T-helper 2 cell treated with Interferon-gamma antibody and Interleukin-4, amounts not matched to agents 5 μg/mL and 100 μg/mL, for 36 hours (primary cell): ENCODE results near the gene CHRNA4.

ENCODE experiments used
- DNase-seq: peaks from one replicate; pipeline ENCODE4 v3.0.0; 2021; ENCODE audit warnings: low spot score
- H3K27ac Mint-ChIP-seq: one replicate; pipeline ENCODE4 v1.8.0; 2021; ENCODE audit warnings: mild to moderate bottlenecking, mixed read lengths
- H3K27me3 Mint-ChIP-seq: one replicate; pipeline ENCODE4 v1.8.0; 2021; ENCODE audit warnings: low read depth, mixed read lengths
- H3K36me3 Mint-ChIP-seq: one replicate; pipeline ENCODE4 v1.8.0; 2021; ENCODE audit warnings: low read depth, mixed read lengths
- H3K4me1 Mint-ChIP-seq: one replicate; pipeline ENCODE4 v1.8.0; 2021; ENCODE audit warnings: low read depth, mixed read lengths
- H3K4me3 Mint-ChIP-seq: one replicate; pipeline ENCODE4 v1.8.0; 2022; ENCODE audit warnings: mild to moderate bottlenecking, moderate library complexity, mixed read lengths
- H3K9me3 Mint-ChIP-seq: one replicate; pipeline ENCODE4 v1.8.0; 2021; ENCODE audit warnings: mixed read lengths

CHRNA4 gene

GRCh38 chr20:63318391-63319163 lies 42.6 kb downstream of the CHRNA4 start:
- H3K4me3 Mint-ChIP-seq = no peak overlapping the region
- no peaks in the 10 kb centered on the region for H3K36me3 Mint-ChIP-seq
- DNase-seq = no peak
- no peak overlapping the region for H3K27ac Mint-ChIP-seq
- H3K4me1 Mint-ChIP-seq = no peaks in the 10 kb centered on the region
- H3K9me3 Mint-ChIP-seq = no peaks in the 10 kb centered on the region
- no peaks in the 10 kb centered on the region for H3K27me3 Mint-ChIP-seq

- Mint-ChIP-seq H3K36me3 (no peaks in the 10 kb centered on the region), H3K4me1 (no peaks in the 10 kb centered on the region), H3K27ac (no peak overlapping the region), H3K27me3 (no peaks in the 10 kb centered on the region), H3K9me3 (no peaks in the 10 kb centered on the region), H3K4me3 (no peak overlapping the region)
- DNase-seq = no peak
Measured at GRCh38 chr20:63317601-63318291, 43.4 kb downstream of the CHRNA4 start.

GRCh38 chr20:63317061-63317460 lies 44.1 kb downstream of the CHRNA4 start:
- Mint-ChIP-seq H3K36me3 (no peaks in the 10 kb centered on the region), H3K27ac (no peak overlapping the region), H3K4me3 (no peak overlapping the region), H3K4me1 (no peaks in the 10 kb centered on the region), H3K9me3 (no peaks in the 10 kb centered on the region), H3K27me3 (no peaks in the 10 kb centered on the region)
- DNase-seq = no peak

- no peaks in the 10 kb centered on the region for H3K9me3 Mint-ChIP-seq
- no peak overlapping the region for H3K27ac Mint-ChIP-seq
- no peak overlapping the region for H3K4me3 Mint-ChIP-seq
- no peak for DNase-seq
- H3K27me3 Mint-ChIP-seq = no peaks in the 10 kb centered on the region
- H3K4me1 Mint-ChIP-seq = no peaks in the 10 kb centered on the region
- H3K36me3 Mint-ChIP-seq = no peaks in the 10 kb centered on the region
Measured at GRCh38 chr20:63316502-63316921, 44.6 kb downstream of the CHRNA4 start.

GRCh38 chr20:63315731-63316491 lies 45.2 kb downstream of the CHRNA4 start:
- Mint-ChIP-seq H3K4me3 (no peak overlapping the region), H3K27ac (no peak overlapping the region), H3K36me3 (no peaks in the 10 kb centered on the region), H3K27me3 (no peaks in the 10 kb centered on the region), H3K9me3 (no peaks in the 10 kb centered on the region), H3K4me1 (no peaks in the 10 kb centered on the region)
- no peak for DNase-seq

GRCh38 chr20:63315240-63315689 lies 45.9 kb downstream of the CHRNA4 start:
- Mint-ChIP-seq H3K27me3 (no peaks in the 10 kb centered on the region), H3K4me1 (no peaks in the 10 kb centered on the region), H3K36me3 (no peaks in the 10 kb centered on the region), H3K4me3 (no peak overlapping the region), H3K27ac (no peak overlapping the region), H3K9me3 (no peaks in the 10 kb centered on the region)
- no peak for DNase-seq

- no peak overlapping the region for H3K27ac Mint-ChIP-seq
- H3K4me3 Mint-ChIP-seq = no peak overlapping the region
- no peaks in the 10 kb centered on the region for H3K36me3 Mint-ChIP-seq
- no peaks in the 10 kb centered on the region for H3K9me3 Mint-ChIP-seq
- DNase-seq = no peak
- H3K4me1 Mint-ChIP-seq = no peaks in the 10 kb centered on the region
- no peaks in the 10 kb centered on the region for H3K27me3 Mint-ChIP-seq
Measured at GRCh38 chr20:63314566-63315239, 46.4 kb downstream of the CHRNA4 start.

GRCh38 chr20:63314015-63314471 lies 47.1 kb downstream of the CHRNA4 start:
- H3K4me1 Mint-ChIP-seq = no peaks in the 10 kb centered on the region
- H3K27ac Mint-ChIP-seq = no peak overlapping the region
- no peaks in the 10 kb centered on the region for H3K36me3 Mint-ChIP-seq
- H3K27me3 Mint-ChIP-seq = no peaks in the 10 kb centered on the region
- no peaks in the 10 kb centered on the region for H3K9me3 Mint-ChIP-seq
- no peak for DNase-seq
- no peak overlapping the region for H3K4me3 Mint-ChIP-seq

GRCh38 chr20:63313349-63314014 lies 47.7 kb downstream of the CHRNA4 start:
- Mint-ChIP-seq H3K4me3 (no peak overlapping the region), H3K36me3 (no peaks in the 10 kb centered on the region), H3K27ac (no peak overlapping the region), H3K9me3 (no peaks in the 10 kb centered on the region), H3K27me3 (no peaks in the 10 kb centered on the region), H3K4me1 (no peaks in the 10 kb centered on the region)
- DNase-seq = no peak

- Mint-ChIP-seq H3K27ac (no peak overlapping the region), H3K4me1 (no peaks in the 10 kb centered on the region), H3K27me3 (no peaks in the 10 kb centered on the region), H3K36me3 (no peaks in the 10 kb centered on the region), H3K4me3 (no peak overlapping the region), H3K9me3 (no peaks in the 10 kb centered on the region)
- no peak for DNase-seq
Measured at GRCh38 chr20:63312690-63313348, 48.3 kb downstream of the CHRNA4 start.

- no peaks in the 10 kb centered on the region for H3K4me1 Mint-ChIP-seq
- H3K36me3 Mint-ChIP-seq = no peaks in the 10 kb centered on the region
- no peak for DNase-seq
- H3K4me3 Mint-ChIP-seq = no peak overlapping the region
- no peaks in the 10 kb centered on the region for H3K27me3 Mint-ChIP-seq
- no peak overlapping the region for H3K27ac Mint-ChIP-seq
- no peaks in the 10 kb centered on the region for H3K9me3 Mint-ChIP-seq
Measured at GRCh38 chr20:63312273-63312672, 48.9 kb downstream of the CHRNA4 start.

GRCh38 chr20:63311833-63312243 lies 49.3 kb downstream of the CHRNA4 start:
- Mint-ChIP-seq H3K27me3 (no peaks in the 10 kb centered on the region), H3K4me1 (no peaks in the 10 kb centered on the region), H3K27ac (no peak overlapping the region), H3K36me3 (no peaks in the 10 kb centered on the region), H3K4me3 (no peak overlapping the region), H3K9me3 (no peaks in the 10 kb centered on the region)
- DNase-seq = no peak
